Gastrocnemius medialis (tissue), 4 donors: ENCODE measurements around the gene ANXA2R. TPM values are rescaled to one million over a fixed set of nuclear protein-coding genes. Genes with fewer than 3 reads are reported as not detected.
A peak's percentile ranks its signal among the peaks of the same experiment; 100 is the strongest.

ENCODE experiments used
- ATAC-seq, 2 donors: fragments of 150-250 bp; one replicate each; pipeline ENCODE4 v1.9.1; 2016
- DNase-seq, 2 donors: peaks; one replicate each; pipeline ENCODE4 v3.0.0-alpha.2; 2019
- H3K27ac ChIP-seq, 4 donors: fragments of 200-600 bp; sonication (generic); 1 replicate in 1 of 4; 2 replicates in 3 of 4; pipeline ENCODE4 v1.5.1; 2016 to 2018; ENCODE audit warnings: mild to moderate bottlenecking in 2 of 4, moderate library complexity in 1 of 4
- H3K27me3 ChIP-seq, 3 donors: fragments of 200-600 bp; sonication (generic) in 2 of 3; 1 replicate in 1 of 3; 2 replicates in 2 of 3; pipeline versions ENCODE4 v1.5.1 to v1.6.0; 2016 to 2019; ENCODE audit warnings: mild to moderate bottlenecking in 1 of 3, moderate library complexity in 1 of 3
- H3K36me3 ChIP-seq, 2 donors: fragments of 200-600 bp; sonication (generic) in 1 of 2; one replicate each; pipeline ENCODE4 v1.5.1; 2017 to 2018
- H3K4me1 ChIP-seq, 2 donors: fragments of 200-600 bp; sonication (generic) in 1 of 2; one replicate each; pipeline ENCODE4 v1.5.1; 2016 to 2017; ENCODE audit warnings: mild to moderate bottlenecking in 2 of 2
- H3K4me3 ChIP-seq, 4 donors: fragments of 200-600 bp; sonication (generic) in 3 of 4; 1 replicate in 1 of 4; 2 replicates in 3 of 4; pipeline ENCODE4 v1.5.1; 2016 to 2019; ENCODE audit warnings: mild to moderate bottlenecking in 2 of 4
- H3K9me3 ChIP-seq, 3 donors: fragments of 200-600 bp; sonication (generic) in 2 of 3; 1 replicate in 1 of 3; 2 replicates in 2 of 3; pipeline ENCODE4 v1.5.1; 2016 to 2019
- CTCF ChIP-seq, 5 experiments: fragments of 450-650 bp in 3 of 5; fragments of 200-600 bp in 2 of 5; sonication (generic) in 2 of 5; IDR thresholded peaks in 4 of 5; conservative IDR thresholded peaks in 1 of 5; 1 replicate in 4 of 5; 2 replicates in 1 of 5; pipeline ENCODE4 v1.5.1; 2016 to 2019; ENCODE audit warnings: antibody characterized with exemption in 5 of 5, mild to moderate bottlenecking in 3 of 5, moderate library complexity in 3 of 5
- POLR2A ChIP-seq, 2 donors: fragments of 450-650 bp; IDR thresholded peaks; one replicate each; pipeline ENCODE4 v1.6.1; 2017; ENCODE audit warnings: antibody characterized with exemption in 2 of 2, mild to moderate bottlenecking in 2 of 2, moderate library complexity in 2 of 2
- in situ Hi-C, 4 donors: fragments of 200-750 bp; cut with MboI; loops; one replicate each; pipeline versions ENCODE4 v1.15.0 to v1.8.0; 2017; ENCODE audit warnings: low sequenced_read_pairs in 4 of 4
- intact Hi-C: fragments of 100-400 bp; cut with DNase I; formaldehyde crosslinking; loops from one replicate; pipeline ENCODE4 v1.15.1; 2023; ENCODE audit warnings: low total_unique reads
- total RNA-seq, 4 donors: library from RNA; depleted of rRNA; stranded (reverse); fragments of >200 nt; gene quantifications; one replicate each; pipeline versions ENCODE4 v1.1.0 to v1.2.3, GENCODE V29; 2016

ANXA2R gene
- total RNA-seq, 4 donors from 2014 or later: 1.1 to 3.3 (median 1.4) TPM

DNA sequence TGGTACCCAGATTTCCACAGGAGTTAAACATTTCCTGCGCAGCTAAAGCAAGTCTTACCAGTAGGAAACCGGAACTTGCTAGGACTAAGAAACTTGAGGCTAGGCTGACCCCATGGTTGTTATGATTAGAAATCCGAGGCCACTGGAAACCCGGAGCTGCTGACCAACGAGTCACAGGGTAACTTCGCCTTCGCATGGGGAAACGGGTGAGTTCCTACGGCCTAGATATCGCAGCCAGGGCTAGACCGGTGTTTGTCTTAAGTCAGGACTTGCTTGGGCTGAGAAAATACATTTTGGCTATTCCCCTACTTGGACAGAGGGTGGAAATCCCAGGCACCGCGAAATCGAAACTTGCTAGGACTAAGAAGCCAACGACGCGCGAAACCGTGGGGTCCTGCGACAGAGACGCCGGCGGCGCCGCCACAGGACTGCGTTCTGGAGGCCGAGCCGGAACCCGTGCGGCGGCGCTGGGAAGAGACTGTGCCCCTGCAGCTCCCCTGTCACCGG lies 1.6 kb upstream of the ANXA2R start:
- H3K9me3 ChIP-seq: no peaks in the 10 kb centered on the region
- intact Hi-C loops (loop anchor here (1.0 to 2.0 kb wide), 4 partner anchors 23 to 133 kb away; no protein-coding TSS in a partner anchor), in situ Hi-C loops (loop anchor here in 2 of 4 donors (25.0 kb wide), 2 partner anchors 129 to 229 kb away; partner anchors contain the start of gene SELENOP (in 1 of the 2))
- DNase-seq (peak; percentile 74 to 81), ATAC-seq (peak; percentile 34 to 45)
- H3K27ac ChIP-seq: peak overlapping the region; percentile 96 to 99 (median 97)
- TF ChIP-seq CTCF (IDR thresholded peaks at IDR 0.05 in 4 of 5, conservative IDR thresholded peaks at IDR 0.05 in 1 of 5) (no peak), POLR2A (IDR thresholded peaks at IDR 0.05) (peak; percentile 60 to 76)
- peak overlapping the region; percentile 69 to 93 (median 82) for H3K4me3 ChIP-seq
- peaks cover 10 to 15% of the 10 kb centered on the region in 2 donors for H3K4me1 ChIP-seq
- H3K36me3 ChIP-seq: no peaks in the 10 kb centered on the region
- no peaks in the 10 kb centered on the region for H3K27me3 ChIP-seq

DNA sequence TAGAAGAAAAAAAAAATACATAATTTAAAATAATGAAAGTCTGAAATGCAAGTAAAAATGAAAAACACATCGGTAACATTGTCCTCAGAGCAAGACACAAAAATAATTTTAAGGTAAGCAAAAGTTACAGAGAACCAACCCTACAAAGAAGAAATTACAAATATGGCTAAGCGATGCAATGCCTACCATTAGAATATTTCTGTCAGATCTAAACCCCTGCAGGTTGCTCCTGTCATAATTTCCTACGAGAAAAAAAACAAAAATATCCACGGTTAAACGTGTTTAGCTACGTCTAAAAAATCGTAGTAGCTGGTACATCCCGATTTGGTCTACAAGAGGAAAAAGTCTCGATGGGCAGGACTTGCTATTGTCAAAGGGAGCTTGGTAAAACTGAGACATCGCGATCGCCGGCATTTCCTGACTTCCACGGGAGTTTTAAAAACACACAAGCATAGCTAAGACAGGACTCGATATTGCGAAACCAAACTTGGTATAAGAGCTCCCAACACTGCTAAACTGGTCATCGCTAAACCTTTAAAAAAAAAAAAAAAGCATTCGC lies 1.1 kb upstream of the ANXA2R start:
- in situ Hi-C loops (loop anchor here in 2 of 4 donors (25.0 kb wide), 2 partner anchors 129 to 229 kb away; partner anchors contain the start of gene SELENOP (in 1 of the 2)), intact Hi-C loops (loop anchor here (1.0 to 2.0 kb wide), 3 partner anchors 23 to 132 kb away; no protein-coding TSS in a partner anchor)
- peak in 1 of 2 donors; percentile 46 for DNase-seq
- Histone ChIP-seq H3K27me3 (no peaks in the 10 kb centered on the region), H3K27ac (peak overlapping the region; percentile 96 to 99 (median 97)), H3K4me3 (peak overlapping the region; percentile 69 to 93 (median 82)), H3K4me1 (peaks cover 10 to 15% of the 10 kb centered on the region in 2 donors), H3K36me3 (no peaks in the 10 kb centered on the region), H3K9me3 (no peaks in the 10 kb centered on the region)
- TF ChIP-seq POLR2A (IDR thresholded peaks at IDR 0.05): no peak
- peak in 1 of 5 experiments; percentile 14 for TF ChIP-seq CTCF (IDR thresholded peaks at IDR 0.05 in 4 of 5, conservative IDR thresholded peaks at IDR 0.05 in 1 of 5)
- no peak for ATAC-seq

DNA sequence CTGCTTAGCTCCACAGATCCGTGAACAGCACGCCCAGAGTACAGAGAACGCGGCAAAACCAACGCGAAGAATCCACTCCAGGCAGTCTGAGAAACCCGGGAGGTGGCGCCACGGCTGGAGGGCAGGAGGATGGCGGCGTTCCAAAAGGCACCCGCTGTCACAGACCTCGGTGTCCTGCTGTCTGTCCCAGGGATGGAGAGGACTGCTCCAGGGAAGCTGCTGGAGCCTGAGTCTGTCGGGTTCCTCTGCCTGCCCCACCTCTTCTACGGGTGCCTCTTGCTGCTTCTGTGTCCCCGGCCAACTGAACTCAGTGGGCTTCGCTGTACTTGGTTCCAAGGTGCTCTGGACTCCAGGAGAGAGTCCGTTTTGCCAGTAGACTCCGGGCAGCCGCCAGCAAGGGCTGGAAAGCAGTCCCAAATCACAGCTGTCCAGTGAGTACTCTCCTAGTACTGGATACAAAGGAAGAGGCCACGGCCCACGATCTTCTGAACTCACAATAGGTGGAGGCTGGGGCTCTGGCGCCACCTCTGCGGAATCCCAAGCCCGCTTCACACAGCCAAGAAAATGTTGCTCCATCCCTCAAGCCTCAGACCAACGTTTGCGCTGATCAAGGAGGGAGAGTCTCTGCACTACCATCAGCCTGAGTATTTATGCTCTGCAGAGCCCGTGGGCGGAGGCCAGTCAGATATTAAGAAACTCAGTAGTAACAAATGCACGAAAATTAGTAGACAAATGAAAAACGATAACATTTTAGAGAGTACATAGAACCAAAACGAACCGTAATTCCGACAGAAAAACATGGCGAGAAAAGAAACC lies 440 bp downstream of the ANXA2R start:
- peak; percentile 20 to 21 for ATAC-seq
- in situ Hi-C loops: loop anchor here in 2 of 4 donors (25.0 kb wide), 2 partner anchors 127 to 227 kb away; partner anchors contain the start of gene SELENOP (in 1 of the 2)
- TF ChIP-seq CTCF (IDR thresholded peaks at IDR 0.05 in 4 of 5, conservative IDR thresholded peaks at IDR 0.05 in 1 of 5) (peak in 3 of 5 experiments; percentile 14 to 39 (median 25)), POLR2A (IDR thresholded peaks at IDR 0.05) (peak in 1 of 2 donors; percentile 17)
- Histone ChIP-seq H3K27ac (peak overlapping the region; percentile 96 to 99 (median 97)), H3K36me3 (no peaks in the 10 kb centered on the region), H3K4me3 (peak overlapping the region; percentile 69 to 93 (median 82)), H3K9me3 (no peaks in the 10 kb centered on the region), H3K4me1 (peaks cover 9 to 13% of the 10 kb centered on the region in 2 donors), H3K27me3 (no peaks in the 10 kb centered on the region)
- intact Hi-C loops: loop anchor here (1.0 to 2.0 kb wide), 5 partner anchors 26 to 229 kb away; partner anchors contain the start of gene SELENOP
- peak; percentile 68 to 84 for DNase-seq

DNA sequence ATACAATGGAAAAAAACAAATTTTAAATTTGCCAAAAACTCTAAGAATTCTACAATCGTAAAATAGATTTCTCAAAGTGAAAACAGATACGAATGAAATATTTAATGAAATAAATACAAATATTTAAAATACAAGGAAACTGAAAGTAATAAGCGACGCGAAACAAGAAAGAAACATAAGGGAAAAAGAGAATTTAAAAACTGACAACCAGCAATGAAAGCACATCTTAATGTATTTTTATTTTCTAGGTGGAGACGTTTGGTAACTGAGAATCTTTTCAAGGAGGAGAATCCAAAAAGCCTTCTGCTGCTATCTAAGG lies 1.0 kb downstream of the ANXA2R start:
- intact Hi-C loops (loop anchor here (2.0 kb wide), 1 partner anchor 228 kb away; the partner anchor contains the start of gene SELENOP), in situ Hi-C loops (loop anchor here in 2 of 4 donors (25.0 kb wide), 2 partner anchors 127 to 227 kb away; partner anchors contain the start of gene SELENOP (in 1 of the 2))
- no peaks in the 10 kb centered on the region for H3K27me3 ChIP-seq
- ATAC-seq (no peak), DNase-seq (no peak)
- H3K4me1 ChIP-seq: peaks cover 5 to 9% of the 10 kb centered on the region in 2 donors
- H3K27ac ChIP-seq: peak overlapping the region; percentile 96 to 99 (median 97)
- H3K9me3 ChIP-seq: no peaks in the 10 kb centered on the region
- peak overlapping the region; percentile 69 to 93 (median 82) for H3K4me3 ChIP-seq
- TF ChIP-seq POLR2A (IDR thresholded peaks at IDR 0.05) (no peak), CTCF (IDR thresholded peaks at IDR 0.05 in 4 of 5, conservative IDR thresholded peaks at IDR 0.05 in 1 of 5) (no peak)
- no peaks in the 10 kb centered on the region for H3K36me3 ChIP-seq
